Natural killer cell (primary cell): ENCODE measurements around the gene MBLAC1. TPM values are rescaled to one million over a fixed set of nuclear protein-coding genes. Genes with fewer than 3 reads are reported as not detected.

Experiments
- ATAC-seq, 3 donors: fragments of 150-1000 bp in 2 of 3; fragments of 200-7000 bp in 1 of 3; cut with Tn5 transposase; 1 replicate in 1 of 3; 2 replicates in 2 of 3; pipeline ENCODE4 v1.10.0; 2021; ENCODE audit warnings: mild to moderate bottlenecking in 2 of 3, moderate library complexity in 2 of 3
- DNase-seq, 2 donors: peaks; one replicate each; pipeline versions ENCODE4 v3.0.0 to v3.0.0-alpha.2; 2013 to 2021; ENCODE audit warnings: mixed read lengths in 1 of 2
- H3K27ac ChIP-seq: one replicate; pipeline ENCODE4 v1.5.1; 2013; ENCODE audit warnings: mild to moderate bottlenecking, low read length
- H3K27me3 ChIP-seq: one replicate; pipeline ENCODE4 v1.6.1; 2013; ENCODE audit warnings: low read length; ENCODE audit not compliant: control insufficient read depth, insufficient read depth
- H3K36me3 ChIP-seq: one replicate; pipeline ENCODE4 v1.6.1; 2013; ENCODE audit warnings: low read length; ENCODE audit not compliant: control insufficient read depth, insufficient read depth
- H3K4me1 ChIP-seq: one replicate; pipeline ENCODE4 v1.6.1; 2013; ENCODE audit warnings: low read length; ENCODE audit not compliant: control insufficient read depth, insufficient read depth
- H3K4me3 ChIP-seq: one replicate; pipeline ENCODE4 v1.5.1; 2013; ENCODE audit warnings: low read length
- H3K9me3 ChIP-seq: one replicate; pipeline ENCODE4 v1.6.1; 2013; ENCODE audit warnings: low read length; ENCODE audit not compliant: control insufficient read depth, insufficient read depth
- H3K27ac Mint-ChIP-seq, 2 donors: one replicate each; pipeline ENCODE4 v1.8.0; 2022; ENCODE audit warnings: mild to moderate bottlenecking in 2 of 2, mixed read lengths in 2 of 2, moderate library complexity in 1 of 2
- H3K27me3 Mint-ChIP-seq, 2 donors: one replicate each; pipeline ENCODE4 v1.8.0; 2022; ENCODE audit warnings: low read depth in 2 of 2, mixed read lengths in 2 of 2
- H3K36me3 Mint-ChIP-seq: one replicate; pipeline ENCODE4 v1.8.0; 2022; ENCODE audit warnings: mixed read lengths
- H3K4me1 Mint-ChIP-seq, 2 donors: one replicate each; pipeline ENCODE4 v1.8.0; 2022; ENCODE audit warnings: mixed read lengths in 2 of 2
- H3K4me3 Mint-ChIP-seq: one replicate; pipeline ENCODE4 v1.8.0; 2022; ENCODE audit warnings: mild to moderate bottlenecking, moderate library complexity, mixed read lengths
- H3K9me3 Mint-ChIP-seq, 2 donors: one replicate each; pipeline ENCODE4 v1.8.0; 2022; ENCODE audit warnings: mixed read lengths in 2 of 2
- WGBS: methylation state at CpG from one replicate; pipeline ENCODE4 v1.1.7; 2013; ENCODE audit warnings: missing lambda C conversion rate; ENCODE audit not compliant: insufficient coverage; 5-methylcytosine and 5-hydroxymethylcytosine counted together
- intact Hi-C: fragments of 100-400 bp; cut with micrococcal nuclease; formaldehyde crosslinking; loops from one replicate; pipeline ENCODE4 v1.14.2; 2022
- total RNA-seq, 4 donors: library from RNA; stranded (reverse); fragments of 120-200 nt in 1 of 4; gene quantifications; one replicate each; pipeline versions ENCODE4 v1.2.3 to v1.2.4, GENCODE V29; 2013 to 2022
- TF ChIP-seq, protein P1 (sequence below): fragments of 200-600 bp; IDR thresholded peaks from one replicate; pipeline ENCODE4 v1.8.0; 2022; ENCODE audit warnings: antibody characterized with exemption

The MBLAC1 gene
- total RNA-seq, 3 donors from 2014 or later (not counting 1 experiment from before 2014, with no cell fraction given), result 2.8 to 4.3 (median 4.1) TPM

DNA sequence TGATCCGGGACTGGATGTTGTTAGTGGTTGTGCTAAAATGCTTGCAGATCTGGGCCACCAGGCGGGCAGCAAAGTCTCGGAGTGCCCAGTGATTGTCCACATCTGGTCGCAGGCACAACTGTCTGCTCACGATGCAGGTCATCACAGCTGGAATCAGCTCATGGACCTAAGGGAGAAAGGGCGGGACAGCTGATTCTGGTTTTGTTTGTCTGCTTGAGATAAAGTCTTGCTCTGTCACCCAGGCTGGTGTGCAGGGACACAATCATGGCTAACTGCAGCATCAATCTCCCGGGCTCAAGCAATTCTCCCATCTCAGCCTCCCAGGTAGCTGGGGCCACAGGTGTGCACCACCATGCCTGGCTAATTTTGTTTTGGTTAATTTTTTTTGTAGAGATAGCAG, 15.6 kb upstream of the MBLAC1 start:
- H3K27ac Mint-ChIP-seq, result no peak overlapping the region
- no peaks in the 10 kb centered on the region for H3K36me3 Mint-ChIP-seq
- peaks cover 43% of the 10 kb centered on the region for H3K36me3 ChIP-seq
- DNase-seq, result no peak
- H3K9me3 ChIP-seq, result no peaks in the 10 kb centered on the region
- no peaks in the 10 kb centered on the region for H3K27me3 Mint-ChIP-seq
- H3K4me3 Mint-ChIP-seq, result no peak overlapping the region
- no peaks in the 10 kb centered on the region for H3K4me1 Mint-ChIP-seq
- TF ChIP-seq, protein P1, sequence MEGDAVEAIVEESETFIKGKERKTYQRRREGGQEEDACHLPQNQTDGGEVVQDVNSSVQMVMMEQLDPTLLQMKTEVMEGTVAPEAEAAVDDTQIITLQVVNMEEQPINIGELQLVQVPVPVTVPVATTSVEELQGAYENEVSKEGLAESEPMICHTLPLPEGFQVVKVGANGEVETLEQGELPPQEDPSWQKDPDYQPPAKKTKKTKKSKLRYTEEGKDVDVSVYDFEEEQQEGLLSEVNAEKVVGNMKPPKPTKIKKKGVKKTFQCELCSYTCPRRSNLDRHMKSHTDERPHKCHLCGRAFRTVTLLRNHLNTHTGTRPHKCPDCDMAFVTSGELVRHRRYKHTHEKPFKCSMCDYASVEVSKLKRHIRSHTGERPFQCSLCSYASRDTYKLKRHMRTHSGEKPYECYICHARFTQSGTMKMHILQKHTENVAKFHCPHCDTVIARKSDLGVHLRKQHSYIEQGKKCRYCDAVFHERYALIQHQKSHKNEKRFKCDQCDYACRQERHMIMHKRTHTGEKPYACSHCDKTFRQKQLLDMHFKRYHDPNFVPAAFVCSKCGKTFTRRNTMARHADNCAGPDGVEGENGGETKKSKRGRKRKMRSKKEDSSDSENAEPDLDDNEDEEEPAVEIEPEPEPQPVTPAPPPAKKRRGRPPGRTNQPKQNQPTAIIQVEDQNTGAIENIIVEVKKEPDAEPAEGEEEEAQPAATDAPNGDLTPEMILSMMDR, result no peak
- no peak overlapping the region for H3K4me3 ChIP-seq
- ATAC-seq, result no peak
- WGBS, result 97% methylated on average over 7 of the region's 7 CpGs
- intact Hi-C loops, result no loop called here
- no peaks in the 10 kb centered on the region for H3K27me3 ChIP-seq
- H3K9me3 Mint-ChIP-seq, result no peaks in the 10 kb centered on the region
- no peak overlapping the region for H3K27ac ChIP-seq
- no peaks in the 10 kb centered on the region for H3K4me1 ChIP-seq

DNA sequence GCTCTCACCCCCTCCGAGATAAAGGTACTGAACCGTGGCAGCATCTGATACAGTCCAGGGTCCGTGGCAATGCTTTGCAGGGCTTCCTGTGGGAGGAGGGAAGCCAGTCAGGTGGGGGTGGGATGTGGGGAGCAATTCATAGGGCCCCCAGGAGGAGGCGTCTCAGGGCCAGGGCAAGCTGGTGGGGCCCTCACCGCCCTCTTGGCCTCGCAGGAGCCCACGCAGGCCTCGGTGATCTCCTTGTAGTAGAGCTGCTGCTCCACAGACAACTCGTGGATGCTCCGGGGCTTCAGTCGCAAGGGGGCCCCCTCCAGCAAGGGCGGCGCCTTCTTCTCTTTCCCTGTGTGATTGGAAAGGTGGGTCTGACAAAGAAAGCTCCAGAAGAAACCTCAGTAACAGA, 14.9 kb upstream of the MBLAC1 start:
- DNase-seq, result no peak
- intact Hi-C loops, result no loop called here
- Mint-ChIP-seq H3K27me3 (no peaks in the 10 kb centered on the region), H3K4me1 (no peaks in the 10 kb centered on the region), H3K9me3 (no peaks in the 10 kb centered on the region), H3K27ac (no peak overlapping the region), H3K4me3 (no peak overlapping the region), H3K36me3 (no peaks in the 10 kb centered on the region)
- Histone ChIP-seq H3K27me3 (no peaks in the 10 kb centered on the region), H3K4me1 (no peaks in the 10 kb centered on the region), H3K36me3 (peaks cover 37% of the 10 kb centered on the region), H3K9me3 (no peaks in the 10 kb centered on the region), H3K27ac (no peak overlapping the region), H3K4me3 (no peak overlapping the region)
- TF ChIP-seq, protein P1, result no peak
- WGBS, result 86% methylated on average over 13 of the region's 13 CpGs
- no peak for ATAC-seq

DNA sequence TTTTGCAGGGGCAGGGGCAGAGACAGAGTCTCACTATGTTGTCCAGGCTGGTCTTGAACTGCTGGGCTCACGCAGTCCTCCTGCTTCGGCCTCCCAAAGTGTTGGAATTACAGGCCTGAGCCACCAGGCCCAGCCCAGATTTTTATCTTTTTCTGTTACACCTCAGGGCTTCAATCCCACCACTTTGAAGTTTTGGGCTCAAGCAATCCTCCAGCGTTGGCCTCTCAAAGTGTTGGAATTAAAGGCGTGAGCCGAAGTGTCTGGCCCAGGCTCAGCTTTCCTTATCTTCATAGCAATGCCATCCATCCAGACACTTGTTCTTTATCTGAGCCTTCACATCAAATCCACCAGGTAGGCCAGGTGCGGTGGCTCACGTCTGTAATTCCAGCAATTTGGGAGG, 11.7 kb upstream of the MBLAC1 start:
- no peak overlapping the region for H3K27ac Mint-ChIP-seq
- 95% methylated on average over 7 of the region's 7 CpGs for WGBS

More for the DNA sequence above, 11.7 kb upstream of the MBLAC1 start:
- TF ChIP-seq, protein P1, result no peak
- no peak overlapping the region for H3K4me3 ChIP-seq
- no peak for DNase-seq
- intact Hi-C loops, result loop anchor here (5.0 kb wide), 1 partner anchor 33 kb away; the partner anchor contains the start of gene ZNF3
- Mint-ChIP-seq H3K4me1 (peaks cover 15 to 17% of the 10 kb centered on the region in 2 donors), H3K4me3 (no peak overlapping the region), H3K27me3 (no peaks in the 10 kb centered on the region), H3K9me3 (no peaks in the 10 kb centered on the region), H3K36me3 (no peaks in the 10 kb centered on the region)
- H3K4me1 ChIP-seq, result peaks cover 14% of the 10 kb centered on the region
- H3K27me3 ChIP-seq, result no peaks in the 10 kb centered on the region
- no peaks in the 10 kb centered on the region for H3K9me3 ChIP-seq
- ATAC-seq, result no peak
- H3K27ac ChIP-seq, result no peak overlapping the region
- H3K36me3 ChIP-seq, result peaks cover 22% of the 10 kb centered on the region
